Endothelial cell of hepatic sinusoid (primary cell): Measurements from ENCODE around the gene LDAF1.
"Not testable (repeated sequence)": the region's sequence is repeated elsewhere in the genome, so short reads cannot be mapped to it uniquely, and the experiment has no call there.

Experiments used
- in situ Hi-C: cut with HindIII; loops from 2 replicates; pipeline ENCODE4 v1.10.0; 2017; ENCODE audit warnings: low sequenced_read_pairs

Gene LDAF1

GRCh38 chr16:21158208-21159110, at the start of gene LDAF1:
LDAF1 (plus strand) TSS chr16:21158674; CDS start chr16:21161183, 2,509 bp downstream.
- in situ Hi-C loops: no loop called here

- in situ Hi-C loops: not testable (repeated sequence)
Measured at GRCh38 chr16:21115551-21115950, 42.9 kb upstream of the LDAF1 start.

DNA sequence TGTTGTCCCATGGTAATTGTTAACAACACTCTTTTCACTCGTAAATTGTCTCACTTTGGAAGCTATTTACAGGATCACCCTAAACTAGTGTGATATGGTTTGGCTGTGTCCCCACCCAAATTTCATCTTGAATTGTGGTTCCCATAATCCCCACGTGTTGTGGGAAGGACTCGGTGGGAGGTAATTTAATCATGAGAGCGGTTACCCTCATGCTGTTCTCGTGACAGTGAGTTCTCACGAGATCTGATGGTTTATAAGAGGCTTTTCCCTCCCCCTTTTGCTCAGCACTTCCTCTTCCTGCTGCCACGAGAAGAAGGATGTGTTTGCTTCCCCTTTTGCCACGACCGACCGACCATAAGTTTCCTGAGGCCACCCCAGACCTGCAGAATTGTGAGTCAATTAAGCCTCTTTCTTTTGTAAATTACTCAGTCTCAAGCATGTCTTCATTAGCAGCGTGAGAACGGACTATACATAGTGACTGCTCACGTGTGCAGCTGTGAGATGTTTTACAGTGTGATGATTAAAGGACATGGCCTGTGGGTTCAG, 42.3 kb upstream of the LDAF1 start:
- in situ Hi-C loops: no loop called here

GRCh38 chr16:21117567-21117966, 40.9 kb upstream of the LDAF1 start:
- in situ Hi-C loops: no loop called here

DNA sequence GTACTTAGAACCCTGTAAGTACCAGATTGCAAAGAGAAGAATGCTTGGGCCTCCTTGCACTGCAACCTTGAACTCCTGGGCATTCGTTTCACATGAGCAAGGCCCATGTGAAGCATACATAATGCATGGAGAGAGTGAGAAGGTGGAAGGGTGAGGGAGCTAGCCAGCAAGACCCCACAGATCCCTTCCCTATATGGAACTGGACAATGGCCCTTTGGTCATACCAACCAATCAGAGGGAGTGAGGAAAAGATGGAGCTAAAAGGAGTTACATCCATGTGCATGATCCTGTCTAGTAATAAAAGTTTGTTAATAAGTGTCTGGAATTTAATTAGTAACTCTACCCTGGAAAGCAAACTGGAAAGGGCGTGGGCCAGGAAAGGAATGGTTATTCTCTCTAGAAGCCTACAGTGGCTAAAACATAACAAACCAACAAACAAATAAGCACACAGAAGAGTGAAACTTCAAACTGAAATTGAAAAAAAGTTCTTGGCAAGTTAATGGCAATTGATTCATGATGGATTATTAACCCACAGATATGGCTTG, 37.4 kb upstream of the LDAF1 start:
- in situ Hi-C loops: no loop called here

DNA sequence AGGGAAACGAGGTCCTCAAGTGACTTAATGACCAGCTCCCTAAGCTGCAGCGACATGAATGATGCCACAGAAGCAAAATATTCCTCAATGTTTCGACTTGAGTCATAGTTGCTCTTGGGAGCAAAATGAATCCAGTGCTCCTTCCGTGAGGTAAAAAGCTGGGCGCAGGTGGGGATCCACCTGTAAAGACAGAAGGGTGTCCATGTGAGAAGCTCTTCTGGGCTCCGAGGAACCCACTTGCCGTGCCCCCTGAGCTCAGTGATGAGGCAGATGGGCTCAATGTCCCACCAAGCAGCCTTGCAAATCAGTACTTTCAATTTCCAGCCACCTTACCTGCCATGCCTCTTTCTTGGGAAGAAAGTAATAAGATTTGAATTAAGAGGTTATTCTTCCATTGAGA, 33.3 kb upstream of the LDAF1 start:
- in situ Hi-C loops: no loop called here

DNA sequence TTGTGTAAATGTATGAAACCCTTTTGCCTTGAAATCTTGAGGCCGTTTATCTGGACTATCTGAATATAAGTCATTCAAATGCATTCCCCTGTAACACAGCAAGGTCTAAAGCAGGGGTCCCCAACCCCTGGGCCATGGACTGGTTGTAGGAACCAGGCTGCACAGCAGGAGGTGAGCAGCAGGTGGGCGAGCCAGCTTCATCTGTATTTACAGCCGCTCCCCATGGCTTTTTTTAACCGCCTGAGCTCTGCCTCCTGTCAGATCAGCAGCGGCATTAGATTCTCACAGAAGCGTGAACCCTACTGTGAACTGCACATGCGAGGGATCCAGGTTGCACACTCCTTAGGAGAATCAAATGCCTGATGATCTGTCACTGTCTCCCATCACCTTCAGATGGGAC, 32.0 kb upstream of the LDAF1 start:
- in situ Hi-C loops: no loop called here

DNA sequence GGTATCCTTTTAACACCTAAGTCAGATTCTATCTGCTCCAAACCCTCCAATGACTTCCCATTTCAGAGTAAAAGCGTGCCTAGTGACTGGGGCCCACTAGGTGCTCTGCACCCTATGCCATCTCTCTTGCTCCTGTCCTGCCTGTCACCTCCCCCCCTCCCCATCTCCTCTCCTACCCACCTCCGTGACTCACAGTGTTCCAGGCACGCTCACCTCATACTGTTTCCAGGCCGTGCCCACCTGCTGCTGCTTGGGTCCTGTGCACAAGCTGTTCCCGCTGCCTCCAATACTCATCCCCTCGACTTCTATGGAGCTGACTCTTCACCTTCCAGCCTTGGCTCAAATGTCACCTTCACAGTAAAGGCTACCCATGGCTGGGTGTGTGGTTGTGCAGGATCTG, 29.5 kb upstream of the LDAF1 start:
- in situ Hi-C loops: no loop called here

GRCh38 chr16:21130811-21131210, 27.7 kb upstream of the LDAF1 start:
- in situ Hi-C loops: no loop called here

GRCh38 chr16:21134053-21134452, 24.4 kb upstream of the LDAF1 start:
- in situ Hi-C loops: no loop called here

- in situ Hi-C loops: no loop called here
Measured at GRCh38 chr16:21145738-21146137, 12.7 kb upstream of the LDAF1 start.

DNA sequence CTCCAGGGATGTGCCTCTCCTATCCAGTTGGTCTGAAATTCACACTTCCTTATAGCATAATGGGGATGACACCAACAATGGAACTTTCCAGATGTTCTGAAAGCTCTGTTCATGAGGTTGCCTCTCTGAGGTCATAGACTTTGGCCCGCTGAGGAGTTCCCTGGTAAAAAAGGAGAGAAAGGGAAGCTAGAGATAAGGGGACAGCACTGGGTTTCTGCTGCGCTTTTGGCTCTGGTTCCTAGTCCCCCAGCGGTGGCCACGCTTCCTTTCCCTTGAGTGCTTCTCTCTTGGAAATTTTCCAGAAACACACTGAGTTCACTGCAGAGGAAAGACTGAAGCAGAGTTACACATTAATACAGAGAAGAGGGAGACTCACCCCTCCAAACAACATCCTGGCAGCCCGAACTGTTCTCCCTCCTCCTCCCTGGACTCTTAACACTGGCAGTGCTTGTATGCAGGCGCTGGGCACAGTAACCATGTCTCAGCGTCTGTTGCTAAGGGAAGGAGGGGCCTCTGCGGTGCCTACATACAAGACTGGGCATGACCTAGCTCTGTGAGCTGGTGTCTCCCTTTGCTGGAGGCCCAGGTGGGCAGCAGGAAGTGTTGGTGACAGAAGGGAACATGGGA, 8.0 kb upstream of the LDAF1 start, which contains the start of gene DNAH3:
Gene DNAH3 (minus strand): TSS at position 472 of the 627 bp plus-strand sequence. CDS start 527 bp downstream, outside the sequence.
- in situ Hi-C loops: no loop called here

DNA sequence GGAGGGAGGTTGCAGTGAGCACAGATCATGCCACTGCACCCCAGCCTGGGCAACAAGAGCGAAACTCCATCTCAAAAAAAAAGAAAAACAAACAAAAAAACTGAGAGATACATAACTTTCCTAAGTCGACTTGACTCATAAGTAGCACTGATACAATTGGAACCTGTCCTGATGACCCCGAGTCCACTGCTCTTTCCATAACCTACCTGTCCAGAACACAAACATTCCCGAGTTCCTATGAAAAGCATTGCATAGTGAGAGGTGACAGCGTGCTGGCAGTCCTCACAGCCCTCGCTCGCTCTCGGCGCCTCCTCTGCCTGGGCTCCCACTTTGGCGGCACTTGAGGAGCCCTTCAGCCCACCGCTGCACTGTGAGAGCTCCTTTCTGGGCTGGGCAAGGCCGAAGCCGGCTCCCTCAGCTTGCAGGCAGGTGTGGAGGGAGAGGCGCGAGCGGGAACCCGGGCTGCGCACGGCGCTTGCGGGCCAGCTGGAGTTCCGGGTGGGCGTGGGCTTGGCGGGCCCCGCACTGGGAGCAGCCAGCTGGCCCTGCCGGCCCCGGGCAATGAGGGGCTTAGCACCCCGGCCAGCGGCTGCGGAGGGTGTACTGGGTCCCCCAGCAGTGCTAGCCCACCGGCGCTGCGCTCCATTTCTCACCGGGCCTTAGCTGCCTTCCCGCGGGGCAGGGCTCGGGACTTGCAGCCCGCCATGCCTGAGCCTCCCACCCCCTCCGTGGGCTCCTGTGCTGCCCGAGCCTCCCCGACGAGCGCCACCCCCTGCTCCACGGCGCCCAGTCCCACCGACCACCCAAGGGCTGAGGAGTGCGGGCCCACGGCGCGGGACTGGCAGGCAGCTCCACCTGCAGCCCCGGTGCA, 6.1 kb upstream of the LDAF1 start:
- in situ Hi-C loops: not testable (repeated sequence)

DNA sequence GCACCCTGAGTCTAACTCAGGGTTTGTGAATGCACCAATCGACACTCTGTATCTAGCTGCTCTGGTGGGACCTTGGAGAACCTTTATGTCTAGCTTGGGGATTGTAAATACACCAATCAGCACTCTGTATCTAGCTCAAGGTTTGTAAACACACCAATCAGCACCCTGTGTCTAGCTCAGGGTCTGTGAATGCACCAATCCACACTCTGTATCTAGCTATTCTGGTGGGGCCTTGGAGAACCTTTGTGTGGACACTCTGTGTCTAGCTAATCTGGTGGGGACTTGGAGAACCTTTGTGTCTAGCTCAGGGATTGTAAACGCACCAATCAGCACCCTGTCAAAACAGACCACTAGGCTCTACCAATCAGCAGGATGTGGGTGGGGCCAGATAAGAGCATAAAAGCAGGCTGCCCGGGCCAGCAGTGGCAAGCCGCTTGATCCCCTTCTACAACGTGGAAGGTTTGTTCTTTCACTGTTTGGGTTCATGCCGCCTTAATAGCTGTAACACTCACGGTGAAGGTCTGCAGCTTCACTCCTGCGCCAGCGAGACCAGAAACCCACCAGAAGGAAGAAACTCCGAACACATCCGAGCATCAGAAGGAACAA, 5.2 kb upstream of the LDAF1 start:
- in situ Hi-C loops: not testable (repeated sequence)

- in situ Hi-C loops: not testable (repeated sequence)
Measured at GRCh38 chr16:21156011-21156410, 2.5 kb upstream of the LDAF1 start.

- in situ Hi-C loops: no loop called here
Measured at GRCh38 chr16:21156767-21157467, 1.6 kb upstream of the LDAF1 start.

DNA sequence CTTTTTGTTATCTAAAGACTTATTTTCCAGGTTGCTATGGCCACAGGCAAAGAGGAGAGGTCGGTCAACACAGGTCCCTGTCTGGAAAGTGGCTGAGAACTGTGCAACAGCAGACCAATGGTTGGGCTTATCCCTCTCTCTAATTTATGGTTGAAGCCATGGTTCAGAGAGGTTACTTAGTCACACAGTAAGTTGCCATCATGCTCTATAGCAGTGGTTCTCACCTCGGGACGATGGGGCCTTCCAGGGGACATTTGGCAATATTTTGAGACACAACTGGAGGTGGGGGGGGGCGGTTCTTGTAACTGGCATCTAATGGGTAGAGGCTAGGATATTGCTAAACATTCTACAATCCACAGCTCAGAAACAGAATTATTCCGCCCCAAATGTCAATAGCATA, 842 bp upstream of the LDAF1 start:
- in situ Hi-C loops: no loop called here

DNA sequence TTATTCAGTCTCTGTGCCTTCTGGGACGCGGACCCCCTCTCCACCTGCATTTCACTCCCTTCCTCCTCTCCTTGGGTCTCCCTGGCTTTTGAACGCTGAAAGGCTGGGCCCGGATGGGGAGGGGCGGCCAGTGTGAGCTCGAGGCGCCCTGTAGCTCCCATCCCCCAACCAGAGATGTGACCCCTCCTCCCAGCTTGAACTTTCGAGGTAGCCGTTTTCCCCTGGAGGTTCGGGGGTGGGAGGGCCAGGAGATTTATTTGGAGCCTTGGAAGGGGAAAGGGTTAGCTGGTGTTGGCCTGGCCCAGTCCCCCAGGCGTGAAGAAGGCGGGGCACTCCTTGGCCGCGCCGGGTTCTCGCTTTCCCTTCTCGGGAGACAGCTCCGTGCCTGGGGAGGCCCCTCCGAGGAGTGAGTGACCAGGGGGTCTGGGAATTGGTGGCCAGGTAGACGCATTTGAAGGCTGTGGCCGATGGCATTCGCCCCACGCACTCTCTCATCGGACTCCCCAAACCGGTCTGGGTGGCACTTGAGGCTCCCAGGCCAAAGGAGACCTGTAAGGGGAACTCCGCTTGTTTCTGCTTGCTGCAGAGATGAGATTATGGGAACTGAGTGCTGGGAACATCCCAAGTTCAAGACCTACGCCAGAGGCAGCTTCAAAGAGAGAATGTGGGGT, 942 bp downstream of the LDAF1 start:
- in situ Hi-C loops: no loop called here

- in situ Hi-C loops: no loop called here
Measured at GRCh38 chr16:21160276-21160675, 1.8 kb downstream of the LDAF1 start.
